ENCODE data around the gene WDR45B.

Gene WDR45B

GRCh38 chr17:82592767-82593589 lies 55.3 kb downstream of the WDR45B start:
- DNase-seq (ENCODE audit: low read depth): peak; percentile 82
- H3K4me3 ChIP-seq (ENCODE audit: control insufficient read depth, low read depth, low read length): peak overlapping the region; percentile 62
- TF ChIP-seq CTCF (conservative IDR thresholded peaks at IDR 0.05; ENCODE audit: control insufficient read depth, insufficient read depth, low read depth, low read length): no peak

- DNase-seq (ENCODE audit: low read depth): no peak
- H3K4me3 ChIP-seq (ENCODE audit: control insufficient read depth, low read depth, low read length): no peak overlapping the region
- no peak for TF ChIP-seq CTCF (conservative IDR thresholded peaks at IDR 0.05; ENCODE audit: control insufficient read depth, insufficient read depth, low read depth, low read length)
Observed at GRCh38 chr17:82592289-82592766, 55.9 kb downstream of the WDR45B start.

GRCh38 chr17:82590881-82591539 lies 57.2 kb downstream of the WDR45B start:
- no peak for DNase-seq (ENCODE audit: low read depth)
- no peak overlapping the region for H3K4me3 ChIP-seq (ENCODE audit: control insufficient read depth, low read depth, low read length)
- no peak for TF ChIP-seq CTCF (conservative IDR thresholded peaks at IDR 0.05; ENCODE audit: control insufficient read depth, insufficient read depth, low read depth, low read length)

GRCh38 chr17:82590216-82590615 lies 58.0 kb downstream of the WDR45B start:
- TF ChIP-seq CTCF (conservative IDR thresholded peaks at IDR 0.05; ENCODE audit: control insufficient read depth, insufficient read depth, low read depth, low read length): no peak
- DNase-seq (ENCODE audit: low read depth): no peak
- no peak overlapping the region for H3K4me3 ChIP-seq (ENCODE audit: control insufficient read depth, low read depth, low read length)

GRCh38 chr17:82589851-82590180 lies 58.4 kb downstream of the WDR45B start:
- no peak for DNase-seq (ENCODE audit: low read depth)
- H3K4me3 ChIP-seq (ENCODE audit: control insufficient read depth, low read depth, low read length): no peak overlapping the region
- no peak for TF ChIP-seq CTCF (conservative IDR thresholded peaks at IDR 0.05; ENCODE audit: control insufficient read depth, insufficient read depth, low read depth, low read length)

GRCh38 chr17:82588266-82589175 lies 59.7 kb downstream of the WDR45B start:
- DNase-seq (ENCODE audit: low read depth): no peak
- no peak for TF ChIP-seq CTCF (conservative IDR thresholded peaks at IDR 0.05; ENCODE audit: control insufficient read depth, insufficient read depth, low read depth, low read length)
- H3K4me3 ChIP-seq (ENCODE audit: control insufficient read depth, low read depth, low read length): no peak overlapping the region

Measured in fibroblast of mammary gland (primary cell).